Measurements from ENCODE around the gene ARHGAP15.

Gene ARHGAP15

GRCh38 chr2:143553261-143553660 is 424.0 kb downstream of the ARHGAP15 start:
- in situ Hi-C loops (cut with MboI; ENCODE audit: low sequenced_read_pairs): no loop called here

DNA sequence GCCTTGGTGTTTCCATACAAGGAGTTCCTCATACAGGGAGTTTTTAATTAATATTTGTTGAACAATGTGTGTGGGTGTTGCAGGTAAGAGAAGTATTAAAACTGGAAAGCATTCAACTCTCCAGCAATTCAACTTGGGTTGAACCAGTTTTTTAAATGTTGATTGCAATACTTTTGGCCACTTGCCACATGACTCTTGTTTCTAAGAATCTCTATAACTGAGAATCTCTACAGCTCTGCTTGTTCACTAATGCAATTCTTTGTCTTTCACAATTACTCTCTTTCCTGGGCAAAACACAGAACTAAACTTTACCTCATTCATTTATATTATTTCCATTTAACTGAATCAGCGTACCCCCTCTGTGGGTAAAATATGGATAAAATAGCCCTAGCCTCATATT is 429.4 kb downstream of the ARHGAP15 start:
- in situ Hi-C loops (cut with MboI; ENCODE audit: low sequenced_read_pairs): no loop called here

- in situ Hi-C loops (cut with MboI; ENCODE audit: low sequenced_read_pairs): no loop called here
Observed at GRCh38 chr2:143559147-143559546, 429.9 kb downstream of the ARHGAP15 start.

DNA sequence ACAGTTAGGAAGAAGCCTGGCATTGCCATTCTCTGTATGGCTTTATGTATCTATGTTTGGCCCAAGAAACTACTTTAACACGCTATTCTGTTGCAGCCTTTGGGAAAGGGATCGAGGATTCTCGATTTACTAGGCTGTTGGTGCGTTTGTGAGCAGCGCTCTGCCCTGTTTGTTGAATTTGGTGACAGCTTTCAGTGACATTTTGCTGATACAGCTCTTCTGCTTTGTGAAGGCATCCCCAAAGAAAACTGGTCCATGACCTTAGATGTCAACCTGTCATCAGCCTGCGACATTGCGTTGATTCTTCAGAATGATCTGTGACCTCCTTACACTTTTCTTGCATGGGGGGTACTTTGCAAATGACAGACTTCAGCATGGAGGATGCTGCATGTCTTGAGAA is 431.5 kb downstream of the ARHGAP15 start:
- in situ Hi-C loops (cut with MboI; ENCODE audit: low sequenced_read_pairs): no loop called here

DNA sequence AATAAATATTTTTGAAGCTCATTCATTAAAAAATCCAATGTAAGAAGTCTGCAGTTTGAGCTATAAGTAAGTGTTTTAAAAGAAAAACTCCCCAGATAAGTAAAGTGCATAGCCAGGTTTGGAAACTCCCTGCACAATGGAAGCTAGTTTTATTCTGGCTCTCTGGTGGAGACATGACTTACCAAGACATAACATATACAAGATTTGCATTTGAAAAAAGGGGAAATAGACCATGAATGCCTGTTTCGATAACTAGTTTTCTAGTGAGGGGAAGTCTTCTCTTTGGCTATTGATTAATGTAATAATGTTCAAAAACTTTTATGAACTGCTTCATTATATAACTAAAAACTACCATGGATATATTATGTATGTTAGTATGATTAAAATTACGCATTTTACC is 435.2 kb downstream of the ARHGAP15 start:
- in situ Hi-C loops (cut with MboI; ENCODE audit: low sequenced_read_pairs): no loop called here

DNA sequence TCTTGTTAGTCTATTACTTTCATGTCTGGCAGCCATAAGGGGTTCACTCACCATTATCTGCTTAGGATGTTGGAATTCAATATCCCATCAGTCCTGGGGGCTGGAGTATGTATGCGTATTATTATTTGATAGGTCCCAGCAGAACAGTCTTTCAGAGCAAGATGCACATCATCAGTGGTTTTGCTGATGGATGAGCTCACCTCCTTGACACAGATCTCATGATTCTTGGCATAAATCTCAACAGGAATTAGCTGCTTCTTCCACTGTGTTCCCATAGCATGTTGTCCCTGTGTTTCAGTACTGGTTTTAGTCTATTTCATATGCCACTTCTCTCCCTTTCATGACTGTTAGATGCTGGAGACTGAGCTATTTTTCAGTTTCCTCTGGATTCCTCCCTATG is 442.5 kb downstream of the ARHGAP15 start:
- in situ Hi-C loops (cut with MboI; ENCODE audit: low sequenced_read_pairs): no loop called here

GRCh38 chr2:143572421-143572820 is 443.2 kb downstream of the ARHGAP15 start:
- in situ Hi-C loops (cut with MboI; ENCODE audit: low sequenced_read_pairs): no loop called here

DNA sequence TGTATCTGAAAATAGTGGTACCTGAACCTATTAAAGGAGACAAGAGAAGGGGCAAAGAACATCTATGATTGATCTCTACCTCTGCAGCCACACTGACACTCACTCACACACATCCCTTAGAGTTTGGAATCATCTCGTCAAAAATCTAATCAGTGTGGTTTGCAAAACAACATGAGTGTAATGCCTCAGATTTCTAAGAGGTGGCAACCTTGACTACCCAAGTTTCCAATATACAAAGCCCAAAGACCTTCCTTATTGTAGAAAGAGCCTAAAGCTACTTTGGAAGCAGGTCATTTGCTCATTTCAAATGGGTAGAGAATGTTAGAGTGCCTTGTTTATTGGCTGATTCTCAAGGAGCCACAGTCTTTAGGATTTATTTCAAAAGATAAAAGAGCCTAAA is 444.9 kb downstream of the ARHGAP15 start:
- in situ Hi-C loops (cut with MboI; ENCODE audit: low sequenced_read_pairs): no loop called here

DNA sequence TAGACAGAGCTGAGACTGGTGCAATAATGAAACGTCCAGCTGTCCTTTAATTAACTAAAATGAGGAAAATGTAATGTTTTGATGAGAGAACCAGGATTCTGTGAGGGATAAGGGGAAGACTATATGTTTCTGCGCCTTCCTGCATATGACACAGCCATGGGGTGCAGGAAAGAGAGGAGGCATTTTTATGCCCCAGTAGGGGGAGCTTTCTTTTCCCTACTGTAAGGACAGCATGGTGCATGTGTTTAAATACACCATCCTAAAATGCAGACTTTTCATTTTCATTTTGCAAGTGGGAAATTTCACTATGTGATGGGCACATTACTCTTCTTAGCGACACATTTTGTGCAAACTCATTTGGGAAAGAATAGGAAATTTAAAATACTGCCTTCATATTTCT is 446.1 kb downstream of the ARHGAP15 start:
- in situ Hi-C loops (cut with MboI; ENCODE audit: low sequenced_read_pairs): no loop called here

GRCh38 chr2:143577489-143577888 is 448.3 kb downstream of the ARHGAP15 start:
- in situ Hi-C loops (cut with MboI; ENCODE audit: low sequenced_read_pairs): no loop called here

DNA sequence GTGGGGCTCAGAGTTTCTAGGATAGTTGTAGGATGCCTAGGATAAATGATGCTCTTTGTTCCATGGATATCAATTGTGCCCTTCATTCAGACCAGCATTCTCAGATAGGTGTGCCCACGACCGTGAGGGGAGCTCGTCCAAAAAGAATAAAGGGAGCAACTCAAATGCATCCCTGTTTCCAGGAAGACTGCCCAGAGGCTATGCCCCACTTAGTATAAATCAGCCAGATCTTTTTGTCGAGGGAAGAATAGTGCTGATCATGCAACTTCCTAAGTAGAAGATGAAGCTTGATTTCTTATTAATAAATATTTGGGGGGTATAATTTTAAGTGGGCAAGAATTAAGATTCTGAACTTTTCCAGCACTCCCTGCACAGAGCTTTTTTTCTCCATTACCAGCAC is 450.2 kb downstream of the ARHGAP15 start:
- in situ Hi-C loops (cut with MboI; ENCODE audit: low sequenced_read_pairs): no loop called here

DNA sequence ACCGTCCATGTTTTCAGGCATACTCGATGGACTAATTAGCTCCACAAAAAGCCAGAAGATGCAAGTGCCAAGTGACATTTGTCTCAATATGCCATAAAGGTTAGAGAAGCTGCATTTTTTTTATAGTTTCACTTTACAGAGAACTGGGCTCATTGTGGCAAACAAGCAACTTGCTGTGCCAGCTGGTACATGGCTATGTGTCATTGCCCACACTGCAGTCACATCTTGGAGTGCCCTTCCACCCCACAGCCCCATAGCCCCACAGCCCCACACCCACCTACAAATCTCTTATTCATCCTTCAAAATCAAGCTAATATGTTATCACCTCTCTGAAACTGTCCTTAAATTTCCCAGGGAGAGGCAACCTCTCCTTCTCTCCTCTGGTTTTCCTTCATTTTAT is 451.9 kb downstream of the ARHGAP15 start:
- in situ Hi-C loops (cut with MboI; ENCODE audit: low sequenced_read_pairs): no loop called here

DNA sequence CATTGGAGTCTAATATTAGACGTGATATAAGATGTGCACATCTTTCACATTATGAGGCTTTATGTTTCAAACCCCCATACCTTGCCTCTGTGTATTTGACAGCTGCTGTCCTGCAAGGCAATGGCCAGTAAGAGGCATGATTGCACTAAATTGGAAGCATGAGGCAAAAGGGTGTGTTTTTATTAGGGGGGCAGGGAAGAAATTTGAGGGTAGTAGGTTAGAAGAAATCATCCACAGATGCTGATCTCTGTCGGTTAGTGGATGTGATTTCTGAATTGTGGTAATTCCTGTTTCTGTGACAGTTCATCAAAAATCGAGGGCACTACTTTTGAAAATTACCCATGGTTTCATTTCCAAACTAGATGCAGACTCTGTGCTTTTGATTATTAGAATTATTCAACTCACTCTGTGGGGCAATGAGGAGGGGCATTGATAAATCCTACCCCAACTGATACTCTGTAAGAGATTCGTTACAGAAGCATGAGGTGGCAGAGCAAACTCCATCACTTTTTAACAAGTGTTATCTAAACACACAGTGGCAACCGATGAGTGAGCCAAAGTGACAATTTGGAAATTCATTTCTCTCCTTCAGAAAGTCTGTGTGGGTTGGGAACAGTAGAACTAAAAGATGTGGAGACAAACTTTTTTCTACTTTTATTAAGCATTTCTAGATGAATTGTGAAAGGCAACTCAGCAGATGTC is 453.0 kb downstream of the ARHGAP15 start:
- in situ Hi-C loops (cut with MboI; ENCODE audit: low sequenced_read_pairs): no loop called here

DNA sequence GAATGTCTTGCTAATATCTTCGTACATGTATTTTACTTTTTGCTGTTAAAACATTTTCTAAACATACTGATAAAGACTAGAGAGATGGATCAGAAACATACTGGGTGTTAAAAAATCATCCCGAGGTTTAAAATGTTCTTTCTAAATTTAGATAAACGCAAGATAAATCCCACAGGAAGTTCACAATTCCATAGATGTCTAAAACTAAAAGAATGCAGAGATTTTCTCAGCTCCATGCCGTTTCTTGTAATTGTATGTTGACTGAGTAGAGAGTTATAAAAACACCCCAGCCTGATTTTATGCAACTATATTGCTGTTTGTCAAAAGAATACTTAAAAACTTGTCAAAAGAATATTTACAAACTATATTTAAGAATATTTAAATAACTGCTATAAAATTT is 455.7 kb downstream of the ARHGAP15 start:
- in situ Hi-C loops (cut with MboI; ENCODE audit: low sequenced_read_pairs): no loop called here

- in situ Hi-C loops (cut with MboI; ENCODE audit: low sequenced_read_pairs): no loop called here
Observed at GRCh38 chr2:143586119-143586518, 456.9 kb downstream of the ARHGAP15 start.

- in situ Hi-C loops (cut with MboI; ENCODE audit: low sequenced_read_pairs): no loop called here
Observed at GRCh38 chr2:143588746-143589145, 459.5 kb downstream of the ARHGAP15 start.

- in situ Hi-C loops (cut with MboI; ENCODE audit: low sequenced_read_pairs): no loop called here
Observed at GRCh38 chr2:143594161-143594560, 464.9 kb downstream of the ARHGAP15 start.

- in situ Hi-C loops (cut with MboI; ENCODE audit: low sequenced_read_pairs): no loop called here
Observed at GRCh38 chr2:143594745-143595144, 465.5 kb downstream of the ARHGAP15 start.

GRCh38 chr2:143600116-143600515 is 470.9 kb downstream of the ARHGAP15 start:
- in situ Hi-C loops (cut with MboI; ENCODE audit: low sequenced_read_pairs): no loop called here

DNA sequence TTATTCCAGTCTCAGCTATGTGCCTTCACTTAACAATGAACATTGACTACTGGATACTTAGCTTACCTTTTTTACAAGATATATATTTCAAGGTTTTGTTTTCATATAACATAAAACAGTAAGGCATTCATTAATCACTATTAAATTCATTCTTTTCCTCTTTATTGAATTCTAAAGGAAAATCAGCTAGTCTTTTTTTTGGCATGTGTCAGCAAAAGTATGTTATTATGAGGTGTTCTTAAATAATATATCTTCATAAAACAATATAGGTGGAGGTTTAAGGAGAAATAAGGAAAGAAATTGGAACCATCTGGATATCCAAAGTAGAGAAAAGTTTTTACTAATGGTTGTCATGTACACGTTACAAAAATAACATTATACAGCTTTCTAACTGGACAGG is 472.6 kb downstream of the ARHGAP15 start:
- in situ Hi-C loops (cut with MboI; ENCODE audit: low sequenced_read_pairs): no loop called here

DNA sequence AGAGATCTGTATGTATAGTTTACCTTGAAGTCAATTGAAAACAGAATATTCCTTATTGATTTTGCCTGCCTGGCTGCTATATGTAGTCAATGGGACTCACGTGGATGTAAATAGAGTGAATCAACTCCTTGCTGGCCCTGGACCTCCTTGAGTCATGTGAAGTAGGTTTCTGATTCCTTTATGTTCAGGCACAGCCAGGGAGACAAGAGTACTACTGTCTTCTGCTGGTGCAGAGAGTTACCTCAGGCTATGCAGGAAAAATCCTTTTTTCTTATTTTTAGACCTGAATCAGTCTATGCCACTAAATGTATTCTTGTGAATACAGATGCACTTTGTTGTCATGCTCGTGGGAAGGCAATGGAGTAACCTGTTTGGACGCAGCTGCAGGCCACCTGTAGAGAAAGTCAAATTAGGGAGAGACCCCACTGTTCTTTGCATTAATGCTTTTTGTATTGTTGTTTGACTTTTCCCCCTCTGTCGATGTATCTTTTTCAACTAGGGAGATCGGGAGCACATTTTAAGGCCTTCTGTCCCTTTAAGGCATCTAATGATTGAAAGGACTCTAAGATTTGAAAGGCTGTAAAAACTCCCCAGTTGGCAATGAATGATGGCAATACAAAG is 473.9 kb downstream of the ARHGAP15 start:
- in situ Hi-C loops (cut with MboI; ENCODE audit: low sequenced_read_pairs): no loop called here

DNA sequence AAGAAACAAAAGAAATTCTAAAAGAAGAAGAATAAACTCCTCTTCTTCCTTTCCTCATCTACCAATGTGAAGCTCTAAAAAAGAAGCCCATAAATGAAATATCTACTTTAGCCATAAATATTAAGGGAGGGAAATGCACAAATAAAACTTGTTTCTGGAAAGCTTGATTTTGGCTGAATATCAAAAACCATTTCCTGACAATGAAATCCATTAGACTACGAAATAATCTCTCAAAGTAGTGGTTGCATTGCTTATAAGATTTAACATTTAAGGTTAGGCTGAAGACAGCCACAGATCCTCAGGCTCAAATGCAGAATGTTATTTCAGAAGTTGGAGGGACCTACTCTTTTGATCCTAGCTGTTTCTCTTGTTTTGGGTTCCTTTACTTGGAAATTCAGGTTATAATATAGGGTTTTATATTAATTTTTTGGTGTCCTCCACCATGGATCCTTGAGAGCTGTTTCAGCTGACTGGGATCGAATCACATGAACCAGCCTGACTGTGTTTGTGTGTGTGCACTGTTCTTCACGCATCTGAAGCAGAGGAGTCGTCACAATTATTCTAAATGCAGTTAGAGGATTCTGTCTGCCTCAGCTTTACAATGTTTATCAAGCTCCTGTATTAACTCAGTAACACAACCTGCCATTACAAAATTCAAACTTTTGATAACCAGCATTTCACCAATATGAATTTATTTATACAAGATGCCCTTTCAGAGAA is 474.8 kb downstream of the ARHGAP15 start:
- in situ Hi-C loops (cut with MboI; ENCODE audit: low sequenced_read_pairs): no loop called here
